Osteoblast (primary cell): ENCODE data around the gene CAMKMT. TPM values are rescaled to one million over a fixed set of nuclear protein-coding genes. Genes with fewer than 3 reads are reported as not detected.
A peak's percentile ranks its signal among the peaks of the same experiment; 100 is the strongest.

ENCODE experiments used
- DNase-seq: peaks from one replicate; pipeline ENCODE4 v3.0.0; 2011; ENCODE audit warnings: low spot score, mixed read lengths; ENCODE audit not compliant: insufficient read length; ENCODE audit errors: missing footprints
- H2AFZ ChIP-seq: 2 replicates; pipeline ENCODE4 v1.6.0; 2011; ENCODE audit warnings: mild to moderate bottlenecking, low read length
- H3K27ac ChIP-seq: 2 replicates; pipeline ENCODE4 v1.5.1; 2011; ENCODE audit warnings: mild to moderate bottlenecking, low read depth, low read length, moderate library complexity
- H3K27me3 ChIP-seq: 2 replicates; pipeline ENCODE4 v1.6.0; 2012; ENCODE audit warnings: mild to moderate bottlenecking, control low read depth, inconsistent platforms, low read length, moderate library complexity; ENCODE audit not compliant: insufficient read depth
- H3K36me3 ChIP-seq: 2 replicates; pipeline ENCODE4 v1.5.1; 2011; ENCODE audit warnings: mild to moderate bottlenecking, low read length, control low read depth, moderate library complexity; ENCODE audit not compliant: insufficient read depth
- H3K4me1 ChIP-seq: 2 replicates; pipeline ENCODE4 v1.5.1; 2011; ENCODE audit warnings: mild to moderate bottlenecking, low read length, control low read depth, moderate library complexity; ENCODE audit not compliant: insufficient read depth
- H3K4me2 ChIP-seq: 2 replicates; pipeline ENCODE4 v1.6.0; 2011; ENCODE audit warnings: mild to moderate bottlenecking, low read length; ENCODE audit not compliant: insufficient read depth
- H3K4me3 ChIP-seq: fragments of 200-600 bp; sonication (generic); 3 replicates; pipeline ENCODE4 v1.5.1; 2012; ENCODE audit warnings: mild to moderate bottlenecking, low read length, inconsistent platforms; ENCODE audit not compliant: insufficient read depth
- H3K79me2 ChIP-seq: 2 replicates; pipeline ENCODE4 v1.6.0; 2012; ENCODE audit warnings: mild to moderate bottlenecking, low read length, control low read depth, inconsistent platforms; ENCODE audit not compliant: insufficient read depth
- H3K9me3 ChIP-seq: 2 replicates; pipeline ENCODE4 v1.5.1; 2011; ENCODE audit warnings: low read depth, low read length, control low read depth
- H4K20me1 ChIP-seq: 2 replicates; pipeline ENCODE4 v1.6.0; 2012; ENCODE audit warnings: mild to moderate bottlenecking, low read length, control low read depth; ENCODE audit not compliant: insufficient read depth
- CTCF ChIP-seq: IDR thresholded peaks from 2 replicates; pipeline ENCODE4 v1.5.1; 2011; ENCODE audit warnings: mild to moderate bottlenecking, low read depth, low read length, moderate library complexity; ENCODE audit errors: extremely low read depth
- total RNA-seq: library from RNA; depleted of rRNA; stranded (reverse); fragments of >200 nt; gene quantifications from 2 replicates; pipeline ENCODE4 v1.2.3, GENCODE V29; 2012

Gene CAMKMT
- total RNA-seq, 1 donor: 7.2 TPM

GRCh38 chr2:44572196-44572900 is 210.6 kb downstream of the CAMKMT start:
- DNase-seq: no peak

GRCh38 chr2:44573996-44574395 is 212.2 kb downstream of the CAMKMT start:
- H3K4me1 ChIP-seq: peaks cover 6% of the 10 kb centered on the region
- H2AFZ ChIP-seq: no peak overlapping the region
- no peaks in the 10 kb centered on the region for H3K79me2 ChIP-seq
- no peak overlapping the region for H3K27ac ChIP-seq
- no peak for TF ChIP-seq CTCF
- no peaks in the 10 kb centered on the region for H3K27me3 ChIP-seq
- H3K36me3 ChIP-seq: no peaks in the 10 kb centered on the region
- no peak overlapping the region for H3K4me3 ChIP-seq
- no peaks in the 10 kb centered on the region for H3K9me3 ChIP-seq
- H3K4me2 ChIP-seq: no peak overlapping the region
- no peaks in the 10 kb centered on the region for H4K20me1 ChIP-seq
- no peak for DNase-seq

More at GRCh38 chr2:44572196-44572900, 210.6 kb downstream of the CAMKMT start:
- Histone ChIP-seq H3K4me3 (no peak overlapping the region), H2AFZ (no peak overlapping the region), H3K27ac (no peak overlapping the region), H3K36me3 (no peaks in the 10 kb centered on the region), H3K9me3 (no peaks in the 10 kb centered on the region), H3K79me2 (no peaks in the 10 kb centered on the region), H3K4me1 (peaks cover 2% of the 10 kb centered on the region), H3K27me3 (no peaks in the 10 kb centered on the region), H4K20me1 (no peaks in the 10 kb centered on the region), H3K4me2 (no peak overlapping the region)
- no peak for TF ChIP-seq CTCF

GRCh38 chr2:44578471-44579093 is 216.8 kb downstream of the CAMKMT start:
- no peak for TF ChIP-seq CTCF
- Histone ChIP-seq H3K27ac (no peak overlapping the region), H3K9me3 (no peaks in the 10 kb centered on the region), H2AFZ (peak overlapping the region; percentile 37), H3K27me3 (no peaks in the 10 kb centered on the region), H3K4me1 (peaks cover 10% of the 10 kb centered on the region), H3K36me3 (no peaks in the 10 kb centered on the region), H3K4me3 (peak overlapping the region; percentile 55), H4K20me1 (no peaks in the 10 kb centered on the region), H3K79me2 (no peaks in the 10 kb centered on the region), H3K4me2 (peak overlapping the region; percentile 67)
- DNase-seq: no peak

GRCh38 chr2:44579115-44579836 is 217.5 kb downstream of the CAMKMT start:
- Histone ChIP-seq H2AFZ (peak overlapping the region; percentile 37), H3K27me3 (no peaks in the 10 kb centered on the region), H3K27ac (no peak overlapping the region), H3K79me2 (no peaks in the 10 kb centered on the region), H4K20me1 (no peaks in the 10 kb centered on the region), H3K4me2 (peak overlapping the region; percentile 67), H3K4me1 (peaks cover 10% of the 10 kb centered on the region), H3K4me3 (peak overlapping the region; percentile 55), H3K36me3 (no peaks in the 10 kb centered on the region), H3K9me3 (no peaks in the 10 kb centered on the region)
- no peak for DNase-seq
- no peak for TF ChIP-seq CTCF
